ENCODE results near the gene INAVA. TPM values are rescaled to one million over a fixed set of nuclear protein-coding genes. Genes with fewer than 3 reads are reported as not detected.
A peak's percentile ranks its signal among the peaks of the same experiment; 100 is the strongest.

The INAVA gene
- total RNA-seq, 2 donors from 2014 or later: 59.5 to 61.5 TPM

DNA sequence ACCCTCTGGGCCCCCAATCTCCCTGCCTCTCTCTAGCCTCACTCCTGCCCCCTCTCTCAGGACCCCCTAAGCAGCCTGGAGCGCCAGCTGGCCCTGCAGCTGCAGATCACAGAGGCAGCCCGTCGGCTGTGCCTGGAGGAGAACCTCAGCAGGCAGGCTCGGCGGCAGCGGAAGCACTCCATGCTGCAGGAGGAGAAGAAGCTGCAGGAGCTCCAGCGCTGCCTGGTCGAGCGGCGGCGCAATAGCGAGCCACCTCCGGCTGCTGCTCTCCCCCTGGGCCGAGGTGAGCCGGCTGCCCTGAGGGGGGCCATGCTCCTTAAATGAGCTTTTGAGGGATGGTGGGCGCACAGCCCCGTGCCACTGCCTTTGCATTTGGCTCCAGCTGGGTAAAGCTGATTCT lies 6.2 kb downstream of the INAVA start:
- H3K36me3 ChIP-seq (ENCODE audit: control insufficient read depth, insufficient read depth, low read length): peaks cover 39% of the 10 kb centered on the region
- Mint-ChIP-seq H3K4me3 (no peak overlapping the region), H3K36me3 (ENCODE audit: low read depth) (peaks cover 65% of the 10 kb centered on the region), H3K4me1 (peaks cover 19% of the 10 kb centered on the region), H3K9me3 (no peaks in the 10 kb centered on the region), H3K27me3 (ENCODE audit: insufficient read depth) (no peaks in the 10 kb centered on the region), H3K27ac (no peak overlapping the region)
- no peak overlapping the region for H3K9ac ChIP-seq (ENCODE audit: extremely low read depth, low read length, poor library complexity, severe bottlenecking)
- H3K4me3 ChIP-seq (ENCODE audit: low read length): no peak overlapping the region
- TF ChIP-seq, protein P1, sequence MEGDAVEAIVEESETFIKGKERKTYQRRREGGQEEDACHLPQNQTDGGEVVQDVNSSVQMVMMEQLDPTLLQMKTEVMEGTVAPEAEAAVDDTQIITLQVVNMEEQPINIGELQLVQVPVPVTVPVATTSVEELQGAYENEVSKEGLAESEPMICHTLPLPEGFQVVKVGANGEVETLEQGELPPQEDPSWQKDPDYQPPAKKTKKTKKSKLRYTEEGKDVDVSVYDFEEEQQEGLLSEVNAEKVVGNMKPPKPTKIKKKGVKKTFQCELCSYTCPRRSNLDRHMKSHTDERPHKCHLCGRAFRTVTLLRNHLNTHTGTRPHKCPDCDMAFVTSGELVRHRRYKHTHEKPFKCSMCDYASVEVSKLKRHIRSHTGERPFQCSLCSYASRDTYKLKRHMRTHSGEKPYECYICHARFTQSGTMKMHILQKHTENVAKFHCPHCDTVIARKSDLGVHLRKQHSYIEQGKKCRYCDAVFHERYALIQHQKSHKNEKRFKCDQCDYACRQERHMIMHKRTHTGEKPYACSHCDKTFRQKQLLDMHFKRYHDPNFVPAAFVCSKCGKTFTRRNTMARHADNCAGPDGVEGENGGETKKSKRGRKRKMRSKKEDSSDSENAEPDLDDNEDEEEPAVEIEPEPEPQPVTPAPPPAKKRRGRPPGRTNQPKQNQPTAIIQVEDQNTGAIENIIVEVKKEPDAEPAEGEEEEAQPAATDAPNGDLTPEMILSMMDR (conservative IDR thresholded peaks at IDR 0.05): no peak
- no peak overlapping the region for H3K27ac ChIP-seq (ENCODE audit: low read depth, low read length)
- no peak for DNase-seq
- H3K9me3 ChIP-seq (ENCODE audit: control insufficient read depth, low read length): no peaks in the 10 kb centered on the region
- peaks cover 11% of the 10 kb centered on the region for H3K4me1 ChIP-seq (ENCODE audit: control insufficient read depth, insufficient read depth, low read length)
- WGBS, 2 experiments (ENCODE audit: insufficient coverage in 1 of 2, insufficient read length in 1 of 2): 93 to 94% methylated on average over 17 of the region's 17 CpGs
- no peaks in the 10 kb centered on the region for H3K27me3 ChIP-seq (ENCODE audit: control insufficient read depth, insufficient read depth, low read length, poor library complexity, severe bottlenecking)

DNA sequence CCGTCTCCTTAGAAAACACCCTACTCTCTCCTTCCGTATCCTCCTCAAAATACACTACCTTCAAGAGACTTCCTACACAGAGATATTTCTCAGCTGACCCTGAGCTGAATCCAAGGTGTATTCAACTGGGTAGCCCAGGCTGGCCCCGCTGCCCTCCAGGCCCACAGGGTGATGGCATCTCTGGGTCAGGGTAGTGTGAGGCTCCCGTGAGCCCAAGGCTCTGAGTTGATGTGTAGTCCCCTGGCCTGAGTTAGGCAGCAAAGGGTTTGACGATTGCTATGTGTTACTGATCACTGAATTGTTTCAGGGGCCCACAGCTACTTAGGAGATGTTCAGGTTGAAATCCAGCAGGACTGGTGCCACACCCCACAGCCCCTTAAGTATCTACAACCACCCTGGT lies 6.7 kb downstream of the INAVA start:
- H3K27me3 ChIP-seq (ENCODE audit: control insufficient read depth, insufficient read depth, low read length, poor library complexity, severe bottlenecking): no peaks in the 10 kb centered on the region
- no peak overlapping the region for H3K9ac ChIP-seq (ENCODE audit: extremely low read depth, low read length, poor library complexity, severe bottlenecking)
- H3K27me3 Mint-ChIP-seq (ENCODE audit: insufficient read depth): no peaks in the 10 kb centered on the region
- H3K27ac Mint-ChIP-seq: no peak overlapping the region
- H3K36me3 Mint-ChIP-seq (ENCODE audit: low read depth): peaks cover 65% of the 10 kb centered on the region
- DNase-seq: no peak
- no peak overlapping the region for H3K4me3 ChIP-seq (ENCODE audit: low read length)
- no peaks in the 10 kb centered on the region for H3K9me3 Mint-ChIP-seq
- peaks cover 39% of the 10 kb centered on the region for H3K36me3 ChIP-seq (ENCODE audit: control insufficient read depth, insufficient read depth, low read length)
- H3K4me3 Mint-ChIP-seq: no peak overlapping the region
- TF ChIP-seq, protein P1 (conservative IDR thresholded peaks at IDR 0.05): no peak
- no peak overlapping the region for H3K27ac ChIP-seq (ENCODE audit: low read depth, low read length)
- no peaks in the 10 kb centered on the region for H3K9me3 ChIP-seq (ENCODE audit: control insufficient read depth, low read length)
- peaks cover 7% of the 10 kb centered on the region for H3K4me1 ChIP-seq (ENCODE audit: control insufficient read depth, insufficient read depth, low read length)
- 95 to 96% methylated on average over 4 to 5 of the region's 5 CpGs for WGBS, 2 experiments (ENCODE audit: insufficient coverage in 1 of 2, insufficient read length in 1 of 2)
- H3K4me1 Mint-ChIP-seq: peaks cover 15% of the 10 kb centered on the region

- no peak for DNase-seq
- H3K27ac ChIP-seq (ENCODE audit: low read depth, low read length): no peak overlapping the region
- no peak overlapping the region for H3K4me3 ChIP-seq (ENCODE audit: low read length)
- TF ChIP-seq, protein P1 (conservative IDR thresholded peaks at IDR 0.05): no peak
- H3K9me3 Mint-ChIP-seq: no peaks in the 10 kb centered on the region
- peaks cover 43% of the 10 kb centered on the region for H3K36me3 ChIP-seq (ENCODE audit: control insufficient read depth, insufficient read depth, low read length)
- H3K27me3 Mint-ChIP-seq (ENCODE audit: insufficient read depth): no peaks in the 10 kb centered on the region
- H3K4me1 ChIP-seq (ENCODE audit: control insufficient read depth, insufficient read depth, low read length): peaks cover 1% of the 10 kb centered on the region
- H3K4me3 Mint-ChIP-seq: no peak overlapping the region
- no peaks in the 10 kb centered on the region for H3K27me3 ChIP-seq (ENCODE audit: control insufficient read depth, insufficient read depth, low read length, poor library complexity, severe bottlenecking)
- no peaks in the 10 kb centered on the region for H3K9me3 ChIP-seq (ENCODE audit: control insufficient read depth, low read length)
- H3K4me1 Mint-ChIP-seq: peaks cover 11% of the 10 kb centered on the region
- H3K27ac Mint-ChIP-seq: peak overlapping the region; percentile 26
- H3K9ac ChIP-seq (ENCODE audit: extremely low read depth, low read length, poor library complexity, severe bottlenecking): no peak overlapping the region
- peaks cover 70% of the 10 kb centered on the region for H3K36me3 Mint-ChIP-seq (ENCODE audit: low read depth)
- WGBS, 2 experiments (ENCODE audit: insufficient coverage in 1 of 2, insufficient read length in 1 of 2): 87 to 90% methylated on average over 6 to 8 of the region's 8 CpGs
Measured at GRCh38 chr1:200901796-200902444, 7.2 kb downstream of the INAVA start.

Measured in endodermal cell (in vitro differentiated cells).